ENCODE data around the gene GUCD1.

The GUCD1 gene

DNA sequence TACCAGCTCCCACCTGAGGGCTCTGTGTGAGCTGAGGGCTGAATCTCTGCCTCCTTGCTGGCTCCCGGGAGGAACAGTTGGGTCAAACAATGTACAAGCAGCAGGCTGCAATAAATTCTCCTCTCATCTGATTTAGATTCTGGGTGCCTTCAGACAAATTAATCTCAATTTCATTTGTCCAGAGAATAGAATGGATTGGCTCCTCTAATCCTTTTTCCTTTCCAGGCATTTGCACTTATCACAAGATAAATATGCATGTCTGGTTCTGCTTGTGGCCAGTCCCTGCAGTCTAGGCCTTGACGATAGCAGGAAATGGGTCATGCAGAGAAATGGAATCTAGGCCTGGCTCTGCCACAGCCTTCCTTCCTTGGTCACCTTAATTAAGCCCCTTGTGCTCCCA lies 31.1 kb downstream of the GUCD1 start:
- no peak for DNase-seq

DNA sequence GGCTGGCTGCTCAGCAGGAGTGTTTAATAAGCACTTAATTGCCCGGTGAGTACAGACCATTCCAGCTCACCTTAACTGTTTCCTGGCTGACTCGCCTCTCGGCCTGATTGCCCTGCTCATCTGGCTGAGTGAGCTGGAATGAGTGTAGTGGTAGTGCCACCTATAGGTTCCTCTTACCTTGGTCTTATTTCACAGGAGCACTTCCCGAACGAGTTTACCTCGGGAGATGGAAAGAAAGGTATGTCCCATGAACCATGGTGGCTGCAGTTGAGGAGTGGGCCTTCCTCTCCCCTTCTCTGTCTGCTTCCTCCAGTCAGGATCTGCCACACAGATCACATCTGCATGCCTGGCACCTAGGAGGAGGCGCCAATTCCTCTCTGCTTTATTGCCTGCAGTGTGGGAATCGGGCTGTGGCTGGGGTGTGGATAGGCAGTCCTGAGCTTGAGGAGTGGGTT lies 33.1 kb downstream of the GUCD1 start:
- peak; percentile 72 for DNase-seq

DNA sequence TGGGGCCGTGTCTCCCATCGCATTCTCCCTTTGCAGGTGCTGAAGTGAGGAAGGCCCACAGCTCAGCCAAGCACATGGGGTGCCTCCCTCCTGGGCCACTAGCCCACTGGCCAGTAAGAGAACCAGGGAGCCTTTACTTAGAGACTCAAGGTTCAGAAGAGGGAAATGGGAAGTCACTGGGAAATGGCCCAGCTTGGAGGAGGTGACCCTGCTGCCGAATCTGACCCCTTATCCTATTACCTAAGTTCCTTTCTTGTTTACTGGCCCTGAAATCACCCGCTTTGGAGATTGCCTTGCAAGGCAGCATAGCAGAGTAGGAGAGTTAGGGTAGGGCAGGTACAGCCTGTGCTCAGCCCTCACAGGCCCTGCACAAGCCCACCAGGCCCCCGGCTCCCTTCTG lies 35.4 kb downstream of the GUCD1 start:
- DNase-seq, result no peak

DNA sequence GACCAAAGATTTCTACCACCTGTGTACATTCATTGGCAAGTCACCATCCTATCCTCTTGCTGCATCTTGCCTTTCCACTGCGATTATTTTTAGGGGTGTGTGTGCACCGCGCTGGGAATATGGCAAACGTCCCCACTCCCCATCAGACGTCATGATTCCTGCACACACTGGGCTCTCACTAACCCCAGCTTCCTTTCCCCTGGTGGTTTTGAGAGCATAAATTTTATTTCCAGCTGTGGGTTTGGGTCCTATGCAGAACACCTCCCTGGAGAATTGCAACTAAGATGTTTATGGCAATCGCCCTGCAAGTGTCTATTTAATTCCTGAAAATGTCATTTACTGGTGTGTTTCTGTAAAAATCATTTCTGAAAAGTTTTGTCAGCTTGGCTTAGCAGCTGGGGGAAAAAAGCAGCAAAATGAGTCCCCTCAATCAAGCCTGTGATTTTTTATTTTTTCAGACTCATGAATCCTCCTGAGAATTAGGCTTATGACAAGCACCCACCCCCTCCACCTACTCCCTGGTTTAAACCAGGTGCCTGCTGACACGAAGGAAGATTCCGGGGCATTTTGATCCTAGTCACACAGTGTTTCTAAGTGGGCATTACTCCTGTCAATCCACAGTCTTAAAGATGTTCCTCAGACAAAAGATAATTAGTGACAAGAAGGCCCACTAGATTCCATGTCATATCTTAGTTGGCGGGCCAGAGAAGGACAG lies 36.0 kb downstream of the GUCD1 start:
- no peak for DNase-seq

DNA sequence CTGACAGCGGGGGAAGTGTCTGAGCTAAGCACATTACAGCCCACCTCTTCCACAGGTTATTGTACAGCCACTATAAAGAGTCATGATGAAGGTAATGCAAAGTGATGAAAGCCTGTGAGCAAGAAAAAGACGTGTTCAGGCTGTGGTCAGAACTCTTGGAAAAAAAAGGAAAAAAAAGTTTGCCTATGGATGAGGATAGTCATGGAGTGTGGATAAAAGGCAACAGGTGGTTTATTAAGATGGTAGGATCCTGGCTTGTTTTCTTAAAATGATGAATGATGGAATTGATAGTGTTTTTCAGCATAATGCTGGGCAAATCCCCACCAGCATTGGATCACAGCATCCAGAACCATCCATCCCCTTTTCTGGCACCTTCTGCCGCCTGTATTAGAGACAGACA lies 36.7 kb downstream of the GUCD1 start:
- DNase-seq, result no peak

DNA sequence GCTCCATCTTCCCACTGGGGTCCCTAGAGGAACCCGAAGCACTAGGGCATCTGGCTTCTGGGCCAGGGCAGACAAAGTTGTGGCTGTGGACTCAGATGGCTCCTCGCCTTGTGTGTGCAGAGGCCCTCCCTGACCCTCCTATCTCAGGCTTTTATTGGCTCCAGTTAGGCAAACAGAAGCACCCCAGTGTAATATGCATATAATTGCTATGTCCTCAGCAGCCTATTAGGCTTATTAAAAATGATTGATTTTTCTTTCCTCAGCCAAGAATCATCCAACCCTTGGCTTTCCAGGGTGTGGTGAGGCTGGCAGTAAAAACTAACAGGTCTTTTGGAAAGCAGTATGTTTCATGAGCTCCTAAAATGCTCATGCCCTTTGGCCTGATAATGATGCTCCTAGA lies 37.5 kb downstream of the GUCD1 start:
- DNase-seq, result no peak

- DNase-seq, result no peak
Measured at GRCh38 chr22:24516301-24516737, 38.6 kb downstream of the GUCD1 start.

- DNase-seq, result no peak
Measured at GRCh38 chr22:24515027-24515338, 40.0 kb downstream of the GUCD1 start.

GRCh38 chr22:24514241-24515026 lies 40.5 kb downstream of the GUCD1 start:
- DNase-seq, result no peak

DNA sequence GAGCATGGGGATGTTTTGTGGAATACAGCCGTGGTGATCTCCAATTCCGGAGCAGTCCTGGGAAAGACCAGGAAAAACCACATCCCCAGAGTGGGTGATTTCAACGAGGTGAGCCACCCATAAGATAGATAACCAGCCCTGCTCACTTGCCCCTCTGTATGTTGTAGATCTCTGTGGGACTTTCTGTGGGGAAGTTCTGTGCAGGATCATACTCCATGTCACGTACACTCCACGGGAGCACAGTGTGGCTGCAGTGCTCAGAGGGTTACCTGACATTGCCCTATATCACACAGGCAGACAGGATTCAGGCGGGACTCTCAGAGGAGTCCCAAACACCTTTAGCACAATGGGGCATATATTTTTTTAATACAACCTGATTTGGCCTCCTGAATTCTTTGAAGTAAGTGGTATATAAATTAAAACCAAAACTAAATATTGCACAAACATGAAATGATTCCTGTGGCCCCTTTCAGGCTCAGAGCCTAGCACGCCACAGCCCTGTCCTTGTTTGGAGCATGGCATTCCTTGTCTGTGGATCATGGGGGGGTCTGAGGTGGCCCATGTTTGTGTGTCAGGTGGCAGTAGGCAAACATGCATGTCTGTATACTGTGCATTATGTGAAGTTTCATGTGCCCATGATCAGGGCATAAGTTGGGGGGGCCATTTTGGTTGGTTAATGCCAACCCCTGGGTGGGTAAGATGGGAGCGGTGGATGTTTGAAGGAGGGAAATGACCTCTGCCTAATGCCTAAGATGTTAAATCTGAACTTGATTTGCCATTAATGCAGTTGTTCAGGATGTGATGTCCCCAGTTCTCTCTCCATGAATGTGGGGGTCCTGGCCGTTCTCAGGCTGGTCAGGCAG lies 41.3 kb downstream of the GUCD1 start:
- DNase-seq, result no peak

DNA sequence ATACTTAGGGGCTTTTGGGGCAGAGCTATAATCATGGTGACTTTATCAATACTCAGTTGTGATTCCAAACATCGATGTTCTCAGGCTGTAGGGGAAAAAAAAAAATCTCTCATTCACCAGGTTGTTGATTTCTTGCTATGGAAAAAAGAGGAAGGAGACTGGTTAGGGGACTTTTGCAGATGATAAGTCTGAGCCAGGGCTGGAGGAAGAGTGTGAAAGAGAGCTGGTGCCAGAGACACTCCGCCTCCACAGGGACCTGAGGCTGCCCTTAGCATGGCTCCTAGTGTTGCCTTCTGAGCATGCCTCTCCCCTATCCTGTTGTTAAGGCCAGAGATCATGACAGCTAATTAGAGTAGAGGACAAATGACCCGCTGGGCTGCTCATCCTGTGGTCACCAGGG lies 42.9 kb downstream of the GUCD1 start:
- DNase-seq, result no peak

DNA sequence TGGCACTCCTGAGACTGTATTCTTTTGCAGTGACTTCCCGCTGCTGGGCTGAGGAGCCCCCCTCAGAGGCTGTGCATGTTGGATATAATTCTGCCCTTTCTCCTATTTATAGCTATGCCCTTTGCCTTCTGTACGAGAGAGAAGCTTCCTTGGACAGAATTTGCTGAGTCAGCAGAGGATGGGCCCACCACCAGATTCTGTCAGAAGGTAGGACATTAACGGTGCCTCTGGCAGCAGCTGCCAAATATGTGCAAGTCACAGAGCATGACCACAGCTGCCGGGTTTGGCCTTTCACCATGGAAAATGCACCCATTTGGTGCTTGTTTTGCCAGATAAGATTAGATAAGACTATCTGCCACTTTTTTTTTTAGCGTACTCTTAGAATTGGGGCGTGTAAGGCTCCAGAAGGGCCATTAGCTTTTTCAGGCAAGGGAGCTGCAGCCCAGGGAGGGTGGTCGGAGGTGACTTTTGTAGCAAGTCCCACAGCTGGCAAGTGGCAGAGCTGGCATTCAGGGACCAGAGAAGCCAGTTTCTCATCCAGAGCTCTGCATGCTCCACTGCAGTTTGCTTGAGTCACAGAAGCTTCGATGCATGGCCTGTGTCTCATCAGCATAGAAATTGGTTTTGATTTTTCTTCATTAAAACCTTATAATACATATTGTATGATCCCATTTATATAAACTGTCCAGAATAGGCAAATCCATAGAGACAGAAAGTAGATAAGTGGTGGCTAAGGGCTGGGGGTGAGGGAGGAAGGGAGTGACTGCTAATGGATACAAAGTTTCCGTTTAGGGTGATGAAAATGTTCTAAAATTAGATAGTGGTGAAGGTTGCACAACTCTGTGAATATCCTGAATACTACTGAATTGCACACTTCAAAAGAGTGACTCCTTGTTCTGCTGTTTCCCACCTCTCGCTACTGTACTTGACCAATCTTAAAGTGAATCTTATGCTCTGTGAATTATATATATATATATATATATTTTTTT lies 44.0 kb downstream of the GUCD1 start:
- no peak for DNase-seq

GRCh38 chr22:24507716-24508115 lies 47.2 kb downstream of the GUCD1 start:
- peak; percentile 3 for DNase-seq

DNA sequence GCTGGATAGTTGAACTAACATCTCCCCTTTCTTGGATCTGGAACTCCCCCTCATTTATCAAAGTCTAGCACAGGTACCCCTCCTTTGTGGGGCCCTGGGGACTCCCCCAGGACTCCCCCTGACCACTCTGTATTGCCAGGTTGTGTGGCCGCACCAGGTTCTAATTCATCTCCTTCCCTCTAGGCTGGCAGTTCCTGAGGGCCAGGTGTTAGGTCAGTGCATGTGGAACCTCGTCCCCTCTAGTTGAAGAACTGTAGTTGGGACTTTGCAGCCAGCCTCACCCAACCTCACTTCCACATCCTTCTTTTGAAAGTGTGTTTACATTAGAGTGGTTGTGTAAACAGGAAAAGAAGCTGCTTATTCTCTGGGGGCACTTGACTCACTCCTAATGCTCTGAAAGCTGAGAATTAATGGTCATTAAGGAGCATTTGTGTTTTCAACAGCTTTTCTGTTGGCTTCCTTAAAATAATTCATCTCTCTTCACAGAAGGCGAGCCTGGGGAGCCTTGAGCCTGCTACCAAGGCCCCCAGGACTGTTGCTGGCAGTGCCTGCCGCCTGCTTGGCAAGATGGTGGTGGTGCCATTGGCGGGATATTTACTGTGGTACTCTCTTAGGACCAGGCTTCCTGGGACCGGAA lies 48.0 kb downstream of the GUCD1 start:
- peak; percentile 68 for DNase-seq

DNA sequence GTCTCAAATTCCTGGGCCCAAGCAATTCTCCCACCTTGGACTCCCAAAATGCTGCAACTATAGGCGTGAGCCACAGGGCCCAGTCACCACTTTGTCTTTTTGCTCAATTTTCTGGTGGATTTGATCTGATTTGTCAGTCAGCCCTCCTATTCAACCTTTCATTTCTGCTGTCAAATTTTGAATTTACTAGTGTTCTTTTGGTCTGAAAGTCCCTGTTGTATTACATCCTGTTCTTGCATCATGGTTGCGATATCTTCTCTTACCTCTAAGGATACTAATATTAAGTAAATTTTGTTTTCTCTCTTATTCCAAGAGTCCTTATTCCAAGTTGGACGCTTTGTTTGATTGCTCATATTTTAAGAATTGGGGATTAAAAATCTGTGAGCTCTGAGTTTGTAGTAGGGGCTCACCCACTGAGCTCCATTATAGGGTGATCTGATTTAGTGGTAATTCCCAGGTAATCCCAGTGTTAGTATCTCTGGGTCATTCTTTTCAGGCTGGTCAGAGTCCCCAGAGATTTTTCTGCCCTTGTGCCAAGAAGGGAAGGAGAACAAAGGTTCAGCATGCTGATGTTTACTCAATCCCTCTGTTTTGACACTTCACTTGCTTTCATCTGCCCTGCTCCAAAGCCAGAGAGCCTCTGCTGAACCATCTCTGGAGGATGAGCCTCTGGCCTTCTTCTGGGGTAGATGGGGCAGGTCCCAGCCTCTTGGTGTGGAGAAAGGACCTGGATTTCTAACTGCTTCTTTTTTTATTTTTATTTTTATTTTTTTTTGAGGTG lies 49.8 kb downstream of the GUCD1 start:
- no peak for DNase-seq

DNA sequence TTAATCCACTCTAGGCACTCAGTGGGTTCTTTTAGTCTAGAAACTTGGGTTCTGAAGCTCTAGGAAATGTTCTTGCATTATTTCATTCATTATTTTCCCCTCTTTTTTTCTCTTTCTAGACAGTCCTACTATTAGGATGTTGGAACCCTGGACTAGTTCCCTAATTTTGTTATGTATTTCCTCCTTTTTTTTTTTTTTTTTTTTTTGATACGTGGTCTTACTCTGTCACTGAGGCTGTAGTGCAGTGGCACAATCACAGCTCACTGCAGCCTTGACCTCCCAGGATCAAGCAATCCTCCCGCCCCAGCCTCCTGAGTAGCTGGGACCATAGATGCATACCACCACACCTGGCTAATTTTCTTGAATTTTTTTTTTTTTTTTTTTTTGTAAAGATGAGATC lies 50.4 kb downstream of the GUCD1 start:
- no peak for DNase-seq

- DNase-seq, result no peak
Measured at GRCh38 chr22:24503843-24504338, 51.0 kb downstream of the GUCD1 start.

- DNase-seq, result no peak
Measured at GRCh38 chr22:24503137-24503842, 51.6 kb downstream of the GUCD1 start.

- no peak for DNase-seq
Measured at GRCh38 chr22:24502541-24502940, 52.4 kb downstream of the GUCD1 start.

DNA sequence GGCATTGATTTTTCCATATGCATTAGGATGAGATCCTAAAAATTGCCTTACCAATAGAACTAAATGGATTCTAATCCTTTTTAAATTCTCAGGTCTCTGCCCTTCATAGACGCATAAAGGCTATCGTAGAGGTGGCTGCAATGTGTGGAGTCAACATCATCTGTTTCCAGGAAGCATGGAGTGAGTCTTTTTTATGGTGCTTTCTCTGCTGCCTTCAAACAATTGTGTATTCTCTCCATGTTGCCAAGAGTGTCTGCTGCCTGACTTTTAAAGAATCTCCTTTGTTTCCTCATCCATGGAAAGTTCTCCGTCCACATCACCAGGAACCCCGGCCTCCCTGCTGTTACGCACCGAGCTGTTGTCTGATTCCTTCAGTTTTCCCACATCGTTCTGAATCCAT lies 52.9 kb downstream of the GUCD1 start:
- DNase-seq, result no peak

Data from NCI-H2029 (cell line).